DMS114 treated with DMSO at 0.1 percent for 48 hours (cell line): Measurements from ENCODE around the gene TBC1D1.

ENCODE experiments used
- DNase-seq: peaks from one replicate; lab custom pipeline; 2025; ENCODE audit not compliant: unreplicated experiment; lab: John Stamatoyannopoulos, UW

Gene TBC1D1

DNA sequence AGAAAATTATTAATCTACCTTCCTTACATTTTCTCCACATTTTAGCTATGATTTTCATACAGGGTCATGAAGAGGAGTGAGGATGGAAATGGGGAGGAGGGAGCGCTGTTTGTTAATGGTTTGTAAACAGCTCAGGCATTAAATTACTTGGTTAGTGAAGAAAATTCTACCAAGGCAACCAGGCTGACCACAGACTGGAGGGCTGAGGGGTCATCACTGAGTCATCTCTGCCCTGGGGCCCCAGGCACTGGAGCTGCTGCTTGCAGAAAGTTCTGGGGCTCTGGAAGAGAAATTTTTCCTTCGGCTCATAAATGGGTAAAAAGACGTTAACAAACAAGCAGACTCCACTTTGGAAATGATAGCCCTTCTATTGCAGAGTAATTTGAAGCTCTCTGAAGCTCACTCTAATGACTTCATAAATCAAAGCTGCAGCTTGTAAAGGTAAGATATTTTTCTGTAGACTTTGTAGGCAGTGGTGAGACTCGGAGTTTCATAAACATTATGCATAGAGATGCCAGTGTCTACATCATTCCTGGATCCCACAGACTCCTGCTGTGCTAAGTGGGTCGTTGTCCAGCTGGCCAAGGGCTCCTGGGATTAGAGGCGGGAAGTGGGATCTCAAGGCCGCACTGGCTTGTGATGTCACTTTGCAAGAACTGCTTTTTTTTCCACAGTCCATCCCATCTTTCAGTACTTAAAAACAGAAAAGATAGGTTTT is 228.9 kb downstream of the TBC1D1 start:
- no peak for DNase-seq

GRCh38 chr4:38120772-38121171 is 229.9 kb downstream of the TBC1D1 start:
- DNase-seq: no peak

DNA sequence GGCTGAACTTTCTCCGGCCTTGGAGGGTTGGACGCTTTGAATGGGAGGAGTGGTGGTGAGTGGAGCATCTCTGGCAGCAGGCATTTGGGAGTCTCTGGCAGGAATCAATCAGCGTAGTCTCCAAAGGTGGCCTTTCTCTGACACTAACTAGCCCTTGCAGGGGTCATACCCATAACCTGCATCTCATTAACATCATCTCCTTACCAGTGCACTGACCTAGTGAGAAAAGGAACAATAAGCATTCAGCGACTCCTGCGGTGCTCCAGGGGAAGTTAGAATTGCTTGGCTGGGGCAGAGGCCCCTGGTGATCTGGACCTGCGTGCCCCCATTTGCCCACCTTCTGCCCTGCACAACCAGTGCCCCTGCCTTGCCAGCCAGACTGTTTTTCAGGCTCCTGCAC is 231.2 kb downstream of the TBC1D1 start:
- no peak for DNase-seq

GRCh38 chr4:38123555-38123954 is 232.7 kb downstream of the TBC1D1 start:
- no peak for DNase-seq

DNA sequence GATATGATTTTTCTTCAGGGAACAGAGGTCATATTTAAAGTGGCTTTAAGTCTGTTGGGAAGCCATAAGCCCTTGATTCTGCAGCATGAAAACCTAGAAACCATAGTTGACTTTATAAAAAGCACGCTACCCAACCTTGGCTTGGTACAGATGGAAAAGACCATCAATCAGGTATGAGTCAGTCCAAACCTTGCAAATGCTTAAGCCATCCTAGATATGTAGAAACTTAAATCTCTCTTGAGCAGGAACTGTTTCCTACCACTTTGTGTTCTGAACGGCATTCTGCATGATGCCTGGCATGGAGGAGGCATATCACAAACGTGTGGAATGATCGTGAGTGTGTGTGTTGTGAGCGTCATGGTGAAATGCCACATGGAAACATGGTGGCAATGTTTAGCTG is 234.1 kb downstream of the TBC1D1 start:
- DNase-seq: no peak

- DNase-seq: no peak
Measured at GRCh38 chr4:38125816-38126215, 234.9 kb downstream of the TBC1D1 start.

- no peak for DNase-seq
Measured at GRCh38 chr4:38128478-38129459, 237.9 kb downstream of the TBC1D1 start.

DNA sequence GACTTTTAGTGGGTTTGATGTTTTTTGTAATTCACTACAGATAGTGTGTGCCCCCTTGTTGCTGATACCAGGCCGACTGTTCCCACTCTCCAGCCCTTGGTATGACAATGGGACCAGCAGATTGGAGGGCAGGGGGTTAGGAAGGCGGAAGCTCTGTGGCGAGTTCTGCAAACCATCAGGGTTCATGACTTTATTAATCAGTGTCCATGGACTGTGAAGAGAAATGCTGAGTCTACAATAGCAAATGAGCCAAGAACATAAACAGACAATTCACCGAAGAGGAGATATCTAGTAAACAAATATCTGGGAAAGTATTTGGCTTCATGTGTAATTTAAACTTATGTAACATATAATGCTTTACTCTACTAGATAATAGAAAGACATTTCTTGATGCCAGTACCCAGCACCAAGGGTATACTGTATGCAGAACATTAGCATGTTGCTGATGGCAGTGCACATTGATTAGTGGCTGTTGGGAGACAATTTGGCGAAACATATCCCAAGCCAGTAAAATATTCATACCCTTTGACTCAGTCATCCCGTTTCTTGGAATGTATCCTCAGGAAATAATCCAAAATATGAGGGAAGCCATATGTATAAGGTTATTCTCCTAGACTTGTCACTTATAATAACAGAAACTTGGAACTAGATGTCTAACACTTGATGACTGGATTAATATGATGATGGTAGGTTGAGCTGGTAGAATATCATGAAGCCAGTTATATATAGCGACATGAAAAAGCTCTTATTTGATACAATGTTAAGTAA is 238.8 kb downstream of the TBC1D1 start:
- DNase-seq: no peak

DNA sequence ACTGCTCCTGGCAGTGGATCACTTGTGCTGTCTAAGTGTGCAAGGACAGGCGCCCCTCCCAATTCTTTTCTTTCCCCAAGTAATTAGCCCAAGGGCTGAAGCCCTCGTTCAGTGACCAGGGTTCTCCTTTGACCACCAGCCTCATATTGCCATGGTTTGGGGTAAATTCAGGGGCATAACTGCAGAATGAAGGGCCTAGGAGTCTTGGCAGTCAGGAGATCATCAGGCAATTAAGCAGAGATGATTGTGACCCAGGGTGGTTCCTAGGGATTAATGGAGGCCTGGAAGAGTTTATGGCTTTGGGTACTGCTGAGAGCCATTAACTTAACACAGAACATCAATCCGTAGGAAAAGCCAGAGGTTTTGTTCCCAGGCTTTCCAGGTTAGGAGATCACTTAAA is 240.0 kb downstream of the TBC1D1 start:
- no peak for DNase-seq

- DNase-seq: no peak
Measured at GRCh38 chr4:38131371-38132091, 240.6 kb downstream of the TBC1D1 start.

GRCh38 chr4:38132107-38132673 is 241.3 kb downstream of the TBC1D1 start:
- DNase-seq: no peak

DNA sequence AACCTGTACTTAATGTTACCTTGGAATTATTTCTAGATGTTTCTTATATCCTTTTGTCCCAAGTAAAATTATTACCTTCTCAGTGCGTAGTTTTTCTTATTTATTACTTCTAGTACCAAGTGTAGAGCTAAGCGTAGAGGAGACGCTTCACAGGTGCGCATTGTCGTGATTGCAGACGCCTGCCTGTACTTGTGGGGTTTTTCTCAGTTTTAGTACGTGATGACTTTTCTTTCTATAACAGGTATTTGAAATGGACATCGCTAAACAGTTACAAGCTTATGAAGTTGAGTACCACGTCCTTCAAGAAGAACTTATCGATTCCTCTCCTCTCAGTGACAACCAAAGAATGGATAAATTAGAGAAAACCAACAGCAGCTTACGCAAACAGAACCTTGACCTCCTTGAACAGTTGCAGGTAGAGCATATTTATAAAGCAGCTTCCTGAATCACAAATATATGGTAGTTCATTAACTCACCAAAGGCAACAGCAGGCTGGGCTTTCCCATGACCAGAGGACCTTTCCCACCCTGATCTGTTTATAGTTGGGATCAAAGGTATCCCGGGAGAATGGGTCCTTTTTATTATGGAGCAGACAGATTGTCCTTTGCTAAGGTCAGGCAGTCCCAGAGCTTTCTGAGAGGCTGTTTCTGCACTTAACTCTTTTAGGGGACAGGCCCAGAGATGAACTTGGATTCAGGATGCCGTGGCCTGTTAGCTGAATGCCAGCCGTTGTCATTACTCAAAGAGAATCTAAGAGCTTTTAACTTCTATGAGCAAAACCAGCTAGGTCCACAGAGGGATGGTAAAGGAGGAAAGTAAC is 242.2 kb downstream of the TBC1D1 start:
- DNase-seq: no peak

GRCh38 chr4:38133711-38134480 is 243.0 kb downstream of the TBC1D1 start:
- no peak for DNase-seq

DNA sequence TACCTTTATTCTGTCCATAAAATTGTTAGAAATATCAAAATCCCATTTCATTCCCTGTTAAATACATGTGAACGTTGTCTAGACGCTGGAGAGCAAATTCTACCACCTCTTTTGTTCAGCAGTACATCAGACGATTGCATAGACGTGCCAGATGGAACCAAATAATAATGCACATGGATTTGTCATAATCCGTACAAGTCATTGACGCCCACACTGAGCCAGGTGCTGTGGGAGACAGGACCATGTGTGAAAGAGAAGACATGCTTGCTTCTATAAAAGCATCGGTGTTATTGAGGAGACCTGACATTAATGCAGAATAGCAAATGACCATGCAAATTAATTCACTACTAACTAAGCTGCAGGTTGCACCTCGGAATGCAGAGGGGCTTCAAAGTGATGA is 244.3 kb downstream of the TBC1D1 start:
- DNase-seq: no peak

GRCh38 chr4:38136604-38137003 is 245.7 kb downstream of the TBC1D1 start:
- no peak for DNase-seq

DNA sequence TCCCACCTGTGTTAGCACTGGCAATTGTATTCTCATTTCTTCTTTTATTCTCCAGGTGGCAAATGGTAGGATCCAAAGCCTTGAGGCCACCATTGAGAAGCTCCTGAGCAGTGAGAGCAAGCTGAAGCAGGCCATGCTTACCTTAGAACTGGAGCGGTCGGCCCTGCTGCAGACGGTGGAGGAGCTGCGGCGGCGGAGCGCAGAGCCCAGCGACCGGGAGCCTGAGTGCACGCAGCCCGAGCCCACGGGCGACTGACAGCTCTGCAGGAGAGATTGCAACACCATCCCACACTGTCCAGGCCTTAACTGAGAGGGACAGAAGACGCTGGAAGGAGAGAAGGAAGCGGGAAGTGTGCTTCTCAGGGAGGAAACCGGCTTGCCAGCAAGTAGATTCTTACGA is 246.2 kb downstream of the TBC1D1 start:
- no peak for DNase-seq

DNA sequence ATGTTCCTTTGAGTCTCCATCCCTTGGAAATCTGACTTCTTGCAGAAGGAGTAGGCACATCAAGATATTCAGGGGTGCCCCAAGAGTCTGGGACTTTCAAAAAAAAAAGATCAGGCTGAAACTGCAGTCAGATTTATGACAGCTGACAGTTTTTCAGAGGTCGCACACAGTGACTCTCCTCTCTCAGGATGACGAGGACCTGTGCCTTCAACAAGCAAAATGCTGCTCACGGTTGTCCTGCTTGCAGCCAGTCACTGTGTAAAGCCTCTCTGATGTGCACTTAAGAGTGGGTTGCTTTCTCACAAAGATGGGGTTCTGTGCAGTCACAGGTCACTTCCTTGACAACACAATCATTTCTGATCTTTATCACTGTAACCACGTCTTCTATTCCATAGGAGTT is 247.5 kb downstream of the TBC1D1 start:
- DNase-seq: no peak

DNA sequence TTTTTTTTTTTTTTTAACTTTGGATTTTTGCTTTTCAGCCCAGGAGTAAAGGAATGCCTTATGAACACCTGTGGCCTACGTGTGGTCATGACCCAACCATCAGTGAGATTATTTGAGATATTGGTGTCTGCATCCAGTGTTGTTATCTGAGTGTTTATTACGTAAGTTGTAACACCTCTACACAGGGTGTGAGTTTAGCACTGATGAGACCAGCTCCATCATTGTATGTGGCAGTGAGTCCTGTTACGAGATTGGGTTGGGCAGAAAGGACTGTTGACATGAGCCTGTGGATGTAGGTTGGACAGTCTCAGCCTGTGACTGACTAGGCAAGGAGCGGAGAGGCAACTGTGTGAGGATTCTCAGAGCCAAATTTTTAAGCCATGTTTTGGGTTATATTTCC is 248.3 kb downstream of the TBC1D1 start:
- DNase-seq: no peak

- DNase-seq: no peak
Measured at GRCh38 chr4:38140643-38141203, 249.8 kb downstream of the TBC1D1 start.
